HG03575 (cell line): ENCODE data around the gene COPZ2.
"Not testable (repeated sequence)": the region's sequence is repeated elsewhere in the genome, so short reads cannot be mapped to it uniquely, and the experiment has no call there.

Experiments used
- ATAC-seq: cut with Tn5 transposase; IDR thresholded peaks from one replicate; pipeline ENCODE4 v1.9.1; 2021; ENCODE audit not compliant: unreplicated experiment, insufficient number of reproducible peaks, low FRiP score; ENCODE audit errors: extremely low read depth

COPZ2 gene, protein sequence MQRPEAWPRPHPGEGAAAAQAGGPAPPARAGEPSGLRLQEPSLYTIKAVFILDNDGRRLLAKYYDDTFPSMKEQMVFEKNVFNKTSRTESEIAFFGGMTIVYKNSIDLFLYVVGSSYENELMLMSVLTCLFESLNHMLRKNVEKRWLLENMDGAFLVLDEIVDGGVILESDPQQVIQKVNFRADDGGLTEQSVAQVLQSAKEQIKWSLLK

DNA sequence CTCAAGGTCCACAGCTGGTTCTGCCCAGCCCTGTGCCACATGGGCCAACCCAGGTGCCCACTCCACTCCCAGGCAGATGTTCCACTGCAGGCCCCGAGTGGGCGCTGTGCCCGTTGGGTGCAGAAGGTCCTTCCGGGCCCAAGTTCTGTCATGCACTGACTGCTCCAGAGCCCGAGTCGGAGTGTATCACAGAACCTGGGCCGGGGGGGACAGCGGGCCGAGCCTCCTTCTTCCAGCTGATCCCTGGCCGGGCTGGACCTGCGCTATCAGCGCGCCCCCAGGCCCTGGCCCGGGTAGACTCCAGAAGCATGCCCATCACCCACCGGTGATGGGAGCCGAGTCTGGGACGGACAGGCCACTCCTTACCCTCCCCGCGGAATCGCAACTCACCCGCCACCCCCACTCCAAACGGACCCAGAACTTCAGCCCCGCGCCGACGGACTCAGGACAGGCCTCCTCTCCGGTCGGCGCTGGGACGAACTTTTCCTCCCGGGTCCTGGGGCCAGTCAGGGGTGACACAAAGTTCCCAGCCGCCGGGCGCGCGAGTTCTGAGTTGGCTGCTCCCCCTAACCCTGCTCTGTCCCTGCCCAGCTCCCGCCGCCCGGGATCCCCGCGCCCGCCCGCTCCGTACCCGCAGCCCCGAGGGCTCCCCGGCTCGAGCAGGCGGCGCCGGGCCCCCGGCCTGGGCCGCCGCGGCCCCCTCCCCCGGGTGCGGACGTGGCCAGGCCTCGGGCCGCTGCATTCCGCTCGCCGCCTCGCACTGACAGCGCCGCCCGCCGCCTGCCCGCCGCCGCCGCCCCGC lies at the start of gene COPZ2:
TSS of gene COPZ2 (minus strand) at position 762 of the 802 bp plus-strand sequence. CDS start at position 742, 20 bp downstream.
- ATAC-seq: no peak

DNA sequence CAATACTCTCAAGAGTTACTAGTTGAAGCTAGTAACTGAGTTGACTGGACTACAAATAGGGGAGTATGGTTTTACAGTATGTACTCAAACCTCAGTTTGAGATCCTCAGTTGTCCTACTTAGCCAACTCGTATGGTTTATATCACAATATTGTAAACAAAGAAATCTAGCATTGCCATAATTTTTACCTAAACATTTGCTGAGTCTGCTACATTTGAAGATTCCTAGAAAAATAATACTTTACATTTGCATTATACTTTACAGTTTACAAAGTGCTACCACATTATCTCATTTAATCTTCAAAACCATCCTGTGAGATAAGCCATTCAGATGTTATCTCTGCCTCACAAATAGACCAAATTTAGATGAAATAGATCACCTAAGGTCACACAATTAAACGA lies 47.3 kb upstream of the COPZ2 start:
- no peak for ATAC-seq

DNA sequence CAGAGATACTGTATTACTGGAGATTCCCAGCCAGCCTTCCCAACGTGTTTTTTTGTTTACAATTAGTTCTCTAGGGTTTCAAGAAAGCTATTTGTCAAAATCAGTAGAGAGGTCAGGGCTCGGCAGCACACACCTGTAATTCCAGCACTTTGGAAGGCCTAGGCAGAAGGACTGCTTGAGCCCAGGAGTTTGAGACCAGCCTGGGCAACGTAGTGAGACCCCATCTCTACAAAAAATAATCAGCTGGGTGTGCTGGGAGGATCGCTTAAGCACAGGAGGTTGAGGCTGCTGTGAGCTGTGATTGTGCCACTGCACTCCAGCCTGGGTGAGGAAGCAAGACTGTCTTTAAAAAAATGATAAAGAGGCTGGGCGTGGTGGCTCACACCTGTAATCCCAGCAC lies 44.3 kb upstream of the COPZ2 start:
- no peak for ATAC-seq

DNA sequence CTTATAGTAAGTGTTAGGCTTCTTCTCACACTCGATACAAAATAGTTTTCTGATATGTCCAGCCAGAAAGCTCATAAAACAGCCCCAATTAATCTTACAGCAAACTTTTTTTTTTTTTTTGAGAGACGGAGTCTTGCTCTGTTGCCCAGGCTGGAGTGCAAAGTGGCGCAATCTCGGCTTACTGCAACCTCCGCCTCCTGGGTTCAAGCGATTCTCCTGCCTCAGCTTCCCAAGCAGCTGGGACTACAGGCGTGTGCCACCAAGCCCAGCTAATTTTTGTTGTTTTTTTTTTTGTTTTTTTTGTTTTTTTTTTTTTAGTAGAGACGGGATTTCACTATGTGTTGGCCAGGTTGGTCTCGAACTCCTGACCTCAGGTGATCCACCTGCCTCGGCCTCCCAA lies 39.6 kb upstream of the COPZ2 start:
- ATAC-seq: not testable (repeated sequence)

DNA sequence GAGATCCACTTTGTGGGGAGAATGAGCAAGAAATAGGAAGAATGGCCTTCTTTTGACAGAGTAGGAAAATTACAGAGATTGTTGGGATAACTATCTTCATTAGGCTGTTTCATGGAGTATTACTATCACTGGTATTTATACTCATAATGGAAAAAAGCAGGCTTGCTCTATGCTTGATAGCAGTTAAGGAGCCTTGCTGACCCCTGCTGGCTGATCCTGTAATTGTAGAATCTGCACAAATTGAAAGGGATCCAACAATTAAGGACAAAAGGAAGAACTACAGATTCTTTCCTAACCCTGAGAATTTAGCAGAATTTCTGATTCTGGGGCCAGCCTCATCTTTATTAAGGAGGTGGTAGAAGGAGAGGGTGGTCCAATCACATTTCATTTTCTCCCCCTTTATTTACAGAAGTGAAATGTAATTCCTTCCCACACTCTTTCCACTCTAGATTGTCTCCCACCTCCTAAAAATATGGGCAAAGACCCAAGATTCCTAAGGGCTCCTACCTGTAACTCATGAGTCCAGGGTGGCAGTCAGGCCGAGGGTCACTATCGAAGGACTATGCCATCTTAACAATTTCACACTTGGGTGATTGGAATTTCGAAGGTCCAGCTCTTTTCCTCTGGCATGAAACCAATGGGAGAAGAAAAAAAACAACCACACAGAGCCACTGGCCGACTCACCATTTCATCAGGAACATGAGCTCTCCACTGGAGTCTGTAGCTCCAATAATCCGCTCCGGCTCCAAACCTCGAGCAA lies 36.9 kb upstream of the COPZ2 start:
- no peak for ATAC-seq

DNA sequence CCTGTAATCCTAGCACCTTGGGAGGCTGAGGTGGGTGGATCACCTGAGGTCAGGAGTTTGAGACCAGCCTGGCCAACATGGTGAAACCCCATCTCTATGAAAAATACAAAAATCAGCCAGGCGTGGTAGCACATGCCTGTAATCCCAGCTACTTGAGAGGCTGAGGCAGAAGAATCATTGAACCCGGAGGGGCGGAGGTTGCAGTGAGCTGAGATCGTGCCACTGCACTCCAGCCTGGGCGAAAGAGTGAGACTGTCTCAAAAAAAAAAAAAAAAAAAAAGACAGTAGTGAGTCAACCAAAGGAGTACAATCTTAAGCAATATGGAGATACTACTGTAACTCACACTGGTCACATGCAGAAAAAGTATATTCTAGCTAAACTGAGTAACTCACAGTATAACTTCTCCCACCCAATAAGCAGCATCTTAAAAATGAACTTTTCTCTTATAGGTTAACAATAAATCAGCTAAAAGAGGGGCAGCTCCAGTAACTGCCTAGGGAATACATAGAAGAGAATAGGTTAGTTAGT lies 36.0 kb upstream of the COPZ2 start:
- ATAC-seq: not testable (repeated sequence)

DNA sequence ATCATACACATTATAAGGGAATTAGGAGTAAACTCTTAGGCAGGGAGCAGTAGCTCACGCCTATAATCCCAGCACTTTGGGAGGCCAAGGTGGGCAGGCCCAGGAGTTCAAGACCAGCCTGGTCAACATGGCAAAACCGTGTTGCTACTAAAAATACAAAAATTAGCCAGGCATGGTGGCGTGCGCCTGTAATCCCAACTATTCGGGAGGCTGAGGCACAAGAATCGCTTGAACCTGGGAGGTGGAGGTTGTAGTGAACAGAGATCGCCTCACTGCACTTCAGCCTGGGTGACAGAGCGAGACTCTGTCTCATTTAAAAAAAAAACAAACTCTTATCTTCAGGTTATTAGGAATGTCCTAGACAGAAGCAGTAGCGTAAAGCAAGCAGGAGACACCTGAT lies 35.2 kb upstream of the COPZ2 start:
- not testable (repeated sequence) for ATAC-seq

DNA sequence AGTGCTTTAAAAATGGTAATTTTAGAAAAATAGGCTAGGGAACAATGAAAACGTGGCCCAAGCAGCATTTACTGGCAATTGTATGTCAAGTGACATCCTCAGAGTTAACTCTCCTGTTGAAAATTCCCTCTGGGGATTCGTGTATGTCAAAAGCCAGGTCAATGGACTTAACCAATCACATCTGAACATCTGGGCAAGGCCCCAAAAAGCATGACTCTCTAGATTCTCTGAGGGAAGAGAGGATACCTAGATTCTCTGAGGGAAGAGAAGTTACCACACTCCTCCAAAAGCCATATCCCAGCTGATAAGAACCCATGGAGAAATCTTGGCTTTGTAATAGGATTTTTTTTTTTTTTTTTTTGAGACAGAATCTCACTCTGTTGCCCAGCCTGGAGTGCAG lies 34.1 kb upstream of the COPZ2 start:
- no peak for ATAC-seq

DNA sequence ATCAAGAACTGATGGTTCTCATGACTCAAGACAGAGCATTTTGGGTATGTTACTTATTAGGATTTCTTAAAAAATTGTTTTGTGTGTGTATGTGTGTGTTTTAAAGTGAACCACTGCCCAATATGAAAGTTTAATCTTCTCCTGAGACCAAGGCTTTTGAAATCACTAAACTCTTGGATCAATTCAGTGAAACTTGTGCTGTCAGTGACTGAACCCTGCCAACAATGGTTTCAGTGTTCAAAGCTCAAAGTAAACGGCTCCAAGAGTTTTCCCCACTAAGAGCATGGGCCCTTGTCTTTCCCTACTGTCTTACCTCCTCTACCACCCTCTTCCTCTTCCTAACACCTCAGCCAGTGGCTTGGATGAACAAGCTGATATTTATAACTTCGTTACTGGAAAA lies 32.6 kb upstream of the COPZ2 start:
- no peak for ATAC-seq

DNA sequence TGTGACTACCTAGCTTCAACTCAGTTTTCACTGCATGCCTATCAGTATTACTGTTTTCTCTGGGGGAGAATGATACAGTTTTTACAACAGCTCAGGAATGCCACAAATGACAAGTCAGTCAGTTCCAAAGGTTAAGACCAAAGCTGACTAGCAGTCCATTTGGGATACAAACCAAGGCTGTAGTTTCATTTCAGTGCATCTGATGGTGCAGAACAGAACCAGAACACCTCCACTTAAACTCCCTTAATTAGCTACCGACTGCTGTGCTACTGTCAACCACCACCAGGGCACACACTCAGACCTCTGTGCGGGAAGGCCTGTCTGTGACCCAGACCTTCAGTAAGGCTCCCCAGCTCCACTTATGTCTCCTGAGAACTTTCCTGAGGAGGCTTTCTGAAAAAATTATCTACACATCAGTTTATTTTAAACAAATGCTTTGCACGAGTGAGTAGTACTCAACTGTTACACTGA lies 30.9 kb upstream of the COPZ2 start:
- ATAC-seq: no peak

DNA sequence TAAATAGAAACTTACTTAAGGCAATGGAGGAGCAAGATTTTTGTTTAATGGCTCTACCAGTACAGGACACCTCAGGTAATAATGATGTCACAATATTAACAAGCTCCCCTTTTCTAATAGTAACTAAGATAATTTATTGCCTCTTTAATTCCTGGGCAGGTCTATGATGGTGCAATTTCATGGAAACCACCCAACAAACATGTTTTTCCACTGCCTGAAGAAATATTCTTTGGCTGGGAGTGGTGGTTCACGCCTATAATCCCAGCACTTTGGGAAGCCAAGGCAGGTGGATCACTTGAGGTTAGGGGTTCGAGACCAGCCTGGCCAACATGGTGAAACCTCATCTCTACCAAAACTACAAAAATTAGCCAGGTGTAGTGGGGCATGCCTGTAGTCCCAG lies 30.2 kb upstream of the COPZ2 start:
- ATAC-seq: not testable (repeated sequence)

DNA sequence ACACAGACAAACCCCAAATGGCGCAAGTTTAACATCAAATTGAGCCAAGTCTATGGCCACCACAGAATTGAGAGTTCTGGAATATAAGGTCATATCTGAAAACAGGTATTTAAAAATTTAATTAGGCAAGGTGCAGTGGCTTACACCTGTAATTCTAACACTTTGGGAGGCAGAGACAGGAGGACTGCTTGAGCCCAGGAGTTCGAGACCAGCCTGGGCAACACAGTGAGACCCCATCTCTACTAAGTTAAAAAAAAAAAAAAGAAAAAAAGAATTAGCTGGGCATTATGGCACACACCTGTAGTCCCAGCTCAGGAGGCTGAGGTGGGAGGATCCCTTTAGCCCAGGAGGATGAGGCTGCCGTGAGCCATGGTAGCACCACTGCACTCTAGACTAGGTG lies 29.6 kb upstream of the COPZ2 start:
- no peak for ATAC-seq

DNA sequence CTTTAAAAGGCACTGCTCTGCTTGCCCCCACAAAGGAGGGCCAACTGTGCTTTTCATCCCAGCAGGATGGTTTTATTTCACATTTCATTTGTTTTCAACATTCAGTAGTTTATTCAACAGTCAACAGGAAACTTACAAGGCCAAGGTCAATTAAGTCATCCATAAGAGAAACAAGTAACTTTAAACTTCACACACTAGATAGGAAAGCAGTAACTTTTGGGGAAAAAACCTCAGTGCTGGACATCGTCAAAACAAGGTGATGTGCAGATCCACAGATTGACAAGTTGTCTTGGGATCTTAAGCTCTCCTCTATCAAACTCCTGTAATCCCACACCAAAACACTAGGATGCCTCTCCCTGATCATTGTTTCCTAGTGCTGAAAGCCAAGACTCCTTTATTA lies 29.1 kb upstream of the COPZ2 start:
- no peak for ATAC-seq

DNA sequence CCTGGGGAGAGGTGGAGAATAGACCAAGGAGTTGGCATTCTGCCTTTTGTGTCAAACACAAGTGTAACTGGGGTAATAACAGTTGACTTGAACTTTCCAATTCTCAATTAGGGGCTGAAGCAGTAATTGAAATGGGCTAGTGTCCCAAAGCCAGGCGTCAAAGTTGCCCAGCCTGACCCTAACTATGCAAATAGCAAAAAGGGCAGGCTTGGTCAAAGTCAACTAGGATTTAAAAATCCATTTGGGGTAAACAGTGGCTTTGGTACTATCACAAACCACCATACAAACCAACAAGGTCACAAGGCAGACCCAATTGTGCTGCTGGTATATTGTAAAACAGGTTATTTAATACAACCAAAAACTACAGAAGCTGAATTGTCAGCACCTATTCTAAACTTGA lies 28.6 kb upstream of the COPZ2 start:
- no peak for ATAC-seq

DNA sequence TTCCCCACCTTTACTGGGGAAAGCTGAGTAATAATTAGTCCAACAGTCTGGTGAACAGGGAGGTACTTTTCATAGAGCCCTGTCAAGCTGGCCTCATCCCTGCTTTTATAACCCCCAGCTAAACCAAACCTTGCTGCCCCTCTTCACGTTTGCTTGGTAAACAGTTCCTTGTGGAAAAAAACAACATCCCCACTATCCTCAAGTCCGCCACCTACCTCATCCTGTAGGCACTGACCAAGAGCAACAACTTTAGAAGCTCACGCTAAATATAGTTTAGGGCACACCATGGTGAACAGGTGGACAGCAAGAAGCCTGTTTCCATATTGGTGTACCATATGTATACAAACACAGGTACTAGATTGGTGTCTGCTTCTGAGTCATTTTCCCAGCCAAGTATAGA lies 27.0 kb upstream of the COPZ2 start:
- no peak for ATAC-seq

DNA sequence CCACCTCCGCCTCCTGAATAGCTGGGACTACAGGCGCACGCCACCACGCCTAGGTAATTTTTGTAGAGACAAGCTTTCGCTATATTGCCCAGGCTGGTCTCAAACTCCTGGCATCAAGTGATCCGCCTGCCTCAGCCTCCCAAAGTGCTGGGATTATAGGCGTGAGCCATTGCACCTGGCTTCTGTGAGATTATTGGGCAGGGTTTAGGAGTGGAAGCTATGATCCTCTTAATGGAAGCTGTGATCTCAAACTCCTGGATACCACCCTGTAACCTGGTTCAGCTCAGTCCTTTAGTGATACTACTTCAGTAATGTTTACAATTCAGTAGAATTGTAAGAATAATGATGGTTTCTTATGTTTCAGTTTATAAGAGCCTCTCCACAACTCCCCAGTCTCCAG lies 24.7 kb upstream of the COPZ2 start:
- no peak for ATAC-seq

DNA sequence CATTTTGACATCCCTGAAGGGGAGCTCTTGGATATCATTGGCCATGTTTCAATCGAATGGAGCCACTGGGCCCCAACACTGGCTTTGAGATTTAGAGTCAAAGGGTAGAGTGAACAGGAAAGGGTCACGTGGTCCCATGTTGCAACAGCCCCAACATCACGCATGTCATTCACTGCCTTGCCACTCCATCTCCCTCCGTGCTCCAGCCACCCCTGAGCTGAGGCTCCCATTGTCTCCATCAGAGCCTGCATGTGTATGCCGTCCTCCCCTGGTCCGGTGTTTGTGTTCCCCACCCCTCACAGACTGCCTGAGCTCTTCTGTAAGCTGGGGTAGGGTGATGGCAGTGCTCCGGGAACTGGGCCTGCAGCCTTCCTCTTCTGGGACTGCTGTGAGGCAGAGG lies 22.7 kb upstream of the COPZ2 start:
- ATAC-seq: no peak

DNA sequence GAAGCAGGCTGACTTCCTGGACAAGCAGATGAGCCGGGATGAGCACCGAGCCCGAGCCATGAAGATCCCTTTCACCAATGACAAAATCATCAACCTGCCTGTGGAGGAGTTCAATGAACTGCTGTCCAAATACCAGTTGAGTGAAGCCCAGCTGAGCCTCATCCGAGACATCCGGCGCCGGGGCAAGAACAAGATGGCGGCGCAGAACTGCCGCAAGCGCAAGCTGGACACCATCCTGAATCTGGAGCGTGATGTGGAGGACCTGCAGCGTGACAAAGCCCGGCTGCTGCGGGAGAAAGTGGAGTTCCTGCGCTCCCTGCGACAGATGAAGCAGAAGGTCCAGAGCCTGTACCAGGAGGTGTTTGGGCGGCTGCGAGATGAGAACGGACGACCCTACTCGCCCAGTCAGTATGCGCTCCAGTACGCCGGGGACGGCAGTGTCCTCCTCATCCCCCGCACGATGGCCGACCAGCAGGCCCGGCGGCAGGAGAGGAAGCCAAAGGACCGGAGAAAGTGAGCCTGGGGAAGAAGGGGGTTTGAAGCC lies 21.6 kb upstream of the COPZ2 start:
- no peak for ATAC-seq

DNA sequence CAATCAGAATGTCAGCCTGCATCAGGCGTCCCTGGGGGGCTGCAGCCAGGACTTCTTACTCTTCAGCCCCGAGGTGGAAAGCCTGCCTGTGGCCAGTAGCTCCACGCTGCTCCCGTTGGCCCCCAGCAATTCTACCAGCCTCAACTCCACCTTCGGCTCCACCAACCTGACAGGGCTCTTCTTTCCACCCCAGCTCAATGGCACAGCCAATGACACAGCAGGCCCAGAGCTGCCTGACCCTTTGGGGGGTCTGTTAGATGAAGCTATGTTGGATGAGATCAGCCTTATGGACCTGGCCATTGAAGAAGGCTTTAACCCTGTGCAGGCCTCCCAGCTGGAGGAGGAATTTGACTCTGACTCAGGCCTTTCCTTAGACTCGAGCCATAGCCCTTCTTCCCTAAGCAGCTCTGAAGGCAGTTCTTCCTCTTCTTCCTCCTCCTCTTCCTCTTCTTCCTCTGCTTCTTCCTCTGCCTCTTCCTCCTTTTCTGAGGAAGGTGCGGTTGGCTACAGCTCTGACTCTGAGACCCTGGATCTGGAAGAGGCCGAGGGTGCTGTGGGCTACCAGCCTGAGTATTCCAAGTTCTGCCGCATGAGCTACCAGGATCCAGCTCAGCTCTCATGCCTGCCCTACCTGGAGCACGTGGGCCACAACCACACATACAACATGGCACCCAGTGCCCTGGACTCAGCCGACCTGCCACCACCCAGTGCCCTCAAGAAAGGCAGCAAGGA lies 21.0 kb upstream of the COPZ2 start:
- no peak for ATAC-seq
